GM18526 (cell line): ENCODE measurements around the gene BLVRA.

ENCODE experiments used
- POLR2A ChIP-seq: IDR thresholded peaks from 3 replicates; pipeline ENCODE4 v1.6.1; 2011; ENCODE audit not compliant: insufficient read length; ENCODE audit errors: extremely low read depth

Gene BLVRA

DNA sequence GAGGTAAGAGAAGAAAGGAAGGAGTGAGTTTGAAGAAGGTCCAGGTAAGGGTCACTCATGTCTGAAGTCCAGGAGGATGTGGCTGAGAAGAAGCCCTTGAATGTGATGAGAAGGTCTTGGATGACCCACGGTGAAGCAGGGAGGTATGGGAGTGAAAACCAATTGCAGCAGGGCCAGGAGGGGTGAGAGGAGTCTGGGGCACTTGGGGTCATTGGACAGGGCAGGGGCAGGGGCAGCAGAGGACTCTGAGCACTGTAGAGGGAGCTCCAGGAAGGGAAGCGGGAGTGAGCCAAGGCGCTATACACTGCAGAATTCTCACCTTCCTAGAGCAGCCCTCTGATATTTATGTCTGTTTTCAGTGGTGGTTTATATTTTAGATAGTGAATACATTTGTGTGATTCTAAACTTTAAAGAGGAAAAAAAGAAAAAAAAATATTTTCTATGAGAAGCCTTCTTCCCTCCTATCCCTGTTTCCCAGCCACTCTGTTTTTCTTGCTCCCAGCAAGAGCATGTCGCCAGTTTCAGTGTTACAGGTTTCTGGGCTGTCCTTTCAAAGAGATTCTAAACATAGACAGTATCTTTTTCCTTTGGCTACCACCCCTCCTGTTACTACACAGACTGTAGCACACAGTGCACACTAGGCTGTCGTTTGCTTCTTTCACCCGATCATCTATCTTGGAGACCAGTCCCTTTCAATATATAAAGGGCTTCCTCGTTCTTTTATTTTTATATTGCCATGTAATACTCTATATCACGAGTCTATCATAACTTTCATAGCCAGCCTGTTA, 24.5 kb downstream of the BLVRA start:
- TF ChIP-seq POLR2A, result no peak

DNA sequence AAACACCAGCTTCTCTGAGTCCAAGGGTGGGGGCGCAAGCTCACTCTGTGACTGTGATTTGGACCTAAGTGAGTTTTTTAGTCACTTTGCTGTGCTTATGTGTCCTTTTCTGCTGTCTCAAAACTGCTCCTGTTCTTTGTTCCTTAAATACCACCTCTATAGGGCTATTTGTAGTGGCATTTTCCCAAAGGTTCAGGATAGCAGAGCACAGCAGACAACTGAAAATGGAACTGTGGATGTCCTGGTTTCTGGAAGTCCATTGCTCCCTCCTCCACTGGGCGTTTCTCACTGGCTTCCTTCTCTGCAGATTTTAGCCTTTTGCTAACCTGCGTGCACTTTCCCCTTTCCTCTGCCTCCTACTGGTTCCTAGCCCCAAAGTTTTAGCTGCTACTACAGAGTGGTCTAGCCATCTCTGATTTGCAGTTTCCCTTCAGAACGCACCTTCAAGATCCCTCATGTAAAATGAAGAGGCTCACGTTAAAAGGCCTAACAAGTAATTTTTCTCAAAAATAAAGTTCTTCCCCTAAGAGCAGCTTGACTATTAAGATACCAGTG, 25.6 kb downstream of the BLVRA start:
- no peak for TF ChIP-seq POLR2A

DNA sequence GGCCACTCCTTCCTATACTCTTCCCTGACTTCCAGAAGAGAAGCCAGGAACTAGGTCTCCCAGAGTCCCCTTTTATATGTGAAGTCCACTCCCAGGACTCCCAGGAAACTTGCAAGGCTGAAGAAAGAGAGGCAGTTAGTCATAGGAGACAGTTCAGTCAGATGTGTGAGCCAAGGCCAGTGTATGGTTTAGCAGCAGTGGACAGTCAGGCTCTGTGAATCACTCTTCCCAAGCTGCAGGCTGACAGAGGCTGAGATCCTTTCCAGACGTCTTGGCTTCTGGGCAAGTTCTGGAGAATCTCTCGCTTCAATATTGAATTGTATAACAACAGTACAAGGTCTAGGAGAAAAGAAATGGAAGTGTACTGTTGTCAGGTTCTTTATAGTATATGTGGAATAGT, 26.9 kb downstream of the BLVRA start:
- TF ChIP-seq POLR2A, result no peak

DNA sequence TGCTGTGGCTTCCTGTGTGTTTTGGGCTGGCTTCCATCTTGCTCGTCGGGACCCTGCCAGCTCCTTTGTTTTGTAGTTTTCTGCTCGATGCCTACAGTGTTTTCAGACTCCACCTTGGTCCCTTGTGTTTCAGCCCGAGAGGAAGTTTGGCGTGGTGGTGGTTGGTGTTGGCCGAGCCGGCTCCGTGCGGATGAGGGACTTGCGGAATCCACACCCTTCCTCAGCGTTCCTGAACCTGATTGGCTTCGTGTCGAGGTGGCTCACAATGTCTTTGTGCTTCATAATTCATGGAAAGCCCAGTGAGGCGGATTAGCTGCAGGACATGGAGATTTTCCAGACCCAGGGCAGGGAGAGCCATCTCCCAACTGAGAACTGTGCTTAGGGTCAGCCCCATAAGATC, 29.3 kb downstream of the BLVRA start:
- no peak for TF ChIP-seq POLR2A

DNA sequence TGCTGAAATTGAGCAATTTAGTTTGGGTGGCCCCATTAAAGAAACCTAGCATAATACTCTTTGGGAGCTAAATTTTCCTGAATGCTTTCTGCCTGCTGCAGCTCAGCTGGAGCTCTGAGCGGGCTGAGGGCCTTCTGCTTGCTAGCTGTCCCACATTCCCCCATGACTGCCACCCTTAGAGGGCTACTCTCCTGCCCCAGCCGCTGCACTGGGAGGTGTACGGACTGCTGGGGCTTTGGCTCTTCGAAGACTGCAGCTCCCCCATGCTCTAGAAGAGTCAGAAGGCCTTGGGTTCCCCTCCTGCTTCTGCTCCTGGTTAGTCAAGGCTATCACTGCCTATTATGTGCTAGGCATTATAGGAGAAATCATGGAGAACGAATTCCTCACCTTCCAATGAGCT, 31.5 kb downstream of the BLVRA start:
- no peak for TF ChIP-seq POLR2A

DNA sequence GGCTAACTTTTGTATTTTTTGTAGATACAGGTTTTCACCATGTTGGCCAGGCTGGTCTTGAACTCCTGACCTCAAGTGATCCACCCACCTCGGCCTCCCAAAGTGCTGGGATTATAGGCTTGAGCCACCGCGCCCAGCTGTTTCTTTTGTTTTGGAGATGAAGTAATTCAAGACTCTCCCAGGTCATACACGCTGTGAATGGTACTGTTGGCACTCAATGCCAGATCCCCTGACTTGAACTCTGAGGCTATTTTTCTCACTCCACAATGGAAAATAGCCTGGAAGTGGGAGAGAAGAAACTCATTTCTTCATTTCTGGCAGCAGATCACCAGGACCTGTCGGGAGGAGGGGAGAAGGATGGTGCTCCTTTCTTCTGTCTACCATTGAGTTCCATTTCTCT, 32.4 kb downstream of the BLVRA start:
- no peak for TF ChIP-seq POLR2A

DNA sequence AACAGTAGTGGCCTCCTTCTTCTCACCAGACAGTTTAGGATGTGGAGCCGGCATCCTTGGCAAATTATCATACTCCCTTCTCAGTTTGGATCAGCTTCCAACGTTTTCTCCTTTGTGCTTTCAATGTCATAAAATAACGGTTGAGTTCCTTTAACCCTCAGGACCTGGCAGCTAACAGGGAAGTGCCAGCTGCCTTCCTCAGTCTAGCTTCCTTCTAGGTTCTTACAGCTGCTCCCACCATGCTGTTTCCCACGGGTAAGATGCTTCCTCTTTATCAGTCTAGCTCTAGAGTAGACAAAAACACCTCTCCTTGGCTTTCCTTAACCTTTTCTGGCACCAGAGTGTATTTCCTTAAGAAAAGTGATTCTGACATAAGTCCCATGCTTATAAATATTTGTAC, 33.2 kb downstream of the BLVRA start:
- TF ChIP-seq POLR2A, result no peak

DNA sequence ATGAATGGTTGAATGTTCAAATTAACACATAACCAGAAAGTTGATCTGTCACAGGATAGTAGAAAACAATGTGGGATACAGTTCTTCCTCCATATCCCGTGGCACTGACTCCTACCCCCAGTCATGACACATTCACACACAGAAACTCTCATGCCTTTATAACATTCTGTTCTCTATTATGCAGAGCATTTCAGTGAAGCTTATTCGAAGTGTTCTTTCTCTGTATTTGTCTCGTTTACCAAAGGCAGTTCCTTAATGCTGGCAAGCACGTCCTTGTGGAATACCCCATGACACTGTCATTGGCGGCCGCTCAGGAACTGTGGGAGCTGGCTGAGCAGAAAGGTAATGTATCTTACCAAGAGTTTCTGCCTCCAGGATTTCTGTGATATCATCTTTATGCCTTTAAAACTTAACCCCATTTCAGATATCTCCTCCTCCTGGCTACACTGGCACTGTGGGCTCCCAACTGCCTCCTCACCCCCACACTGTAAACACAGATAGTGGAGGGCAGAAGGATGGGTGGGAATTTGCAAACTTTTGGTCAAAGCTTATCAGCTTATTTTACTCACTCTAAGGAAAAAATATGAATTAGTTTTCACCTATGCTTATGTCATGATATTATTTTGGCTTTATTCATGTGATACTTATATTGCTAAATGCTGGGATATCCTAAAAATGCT, 34.1 kb downstream of the BLVRA start:
- no peak for TF ChIP-seq POLR2A

DNA sequence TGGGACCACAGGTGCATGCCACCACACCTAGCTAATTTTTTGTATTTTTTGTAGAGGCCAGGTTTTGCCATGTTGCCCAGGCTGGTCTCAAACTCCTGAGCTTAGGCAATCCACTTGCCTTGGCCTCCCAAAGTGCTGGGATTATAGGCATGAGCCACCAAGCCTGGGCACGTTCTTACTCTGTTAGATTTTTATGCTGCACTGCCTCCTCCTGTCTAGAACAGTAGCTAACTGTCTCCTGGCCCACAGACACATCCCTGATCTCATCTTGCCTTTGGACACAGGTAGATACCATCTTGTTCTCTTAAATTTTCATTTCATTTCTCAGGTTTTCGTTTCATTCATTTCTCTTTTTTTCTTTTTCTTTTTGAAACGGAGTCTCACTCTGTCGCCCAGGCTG, 41.1 kb downstream of the BLVRA start:
- no peak for TF ChIP-seq POLR2A

DNA sequence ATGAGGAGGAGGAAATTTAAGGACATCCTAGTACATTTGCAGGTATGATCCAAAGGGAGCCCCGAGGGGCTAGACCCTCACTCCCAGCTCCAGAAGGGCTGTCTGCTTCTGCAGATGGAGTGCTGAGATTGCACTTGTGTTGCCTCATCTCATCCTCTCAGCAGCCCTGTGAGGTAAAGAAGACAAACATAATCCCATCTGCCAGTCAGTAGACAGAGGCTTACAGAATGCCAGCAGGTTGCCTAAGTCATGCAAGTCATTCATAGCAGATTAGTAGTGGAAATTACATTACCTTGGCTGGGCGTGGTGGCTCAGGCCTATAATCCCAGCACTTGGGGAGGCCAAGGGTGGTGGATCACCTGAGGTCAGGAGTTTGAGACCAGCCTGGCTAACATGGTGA, 45.4 kb downstream of the BLVRA start:
- no peak for TF ChIP-seq POLR2A

DNA sequence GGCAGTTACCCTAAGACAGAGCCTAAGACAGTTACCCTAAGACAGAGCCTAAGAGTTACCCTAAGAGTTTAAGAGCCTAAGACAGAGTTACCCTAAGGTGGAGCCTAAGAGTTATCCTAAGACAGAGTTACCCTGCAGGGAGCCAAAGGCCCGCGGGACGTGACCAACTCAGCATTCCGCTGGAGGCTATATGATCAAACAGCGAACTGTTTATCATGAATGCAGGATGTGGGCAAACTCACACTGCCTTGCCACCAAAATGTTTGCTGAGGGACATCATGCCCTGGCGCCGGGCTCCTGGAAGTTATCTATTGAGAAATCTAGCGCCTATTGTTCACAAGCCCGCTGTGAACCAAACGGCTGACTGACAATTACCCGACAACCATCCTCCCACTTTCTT, 49.9 kb downstream of the BLVRA start:
- TF ChIP-seq POLR2A, result no peak

DNA sequence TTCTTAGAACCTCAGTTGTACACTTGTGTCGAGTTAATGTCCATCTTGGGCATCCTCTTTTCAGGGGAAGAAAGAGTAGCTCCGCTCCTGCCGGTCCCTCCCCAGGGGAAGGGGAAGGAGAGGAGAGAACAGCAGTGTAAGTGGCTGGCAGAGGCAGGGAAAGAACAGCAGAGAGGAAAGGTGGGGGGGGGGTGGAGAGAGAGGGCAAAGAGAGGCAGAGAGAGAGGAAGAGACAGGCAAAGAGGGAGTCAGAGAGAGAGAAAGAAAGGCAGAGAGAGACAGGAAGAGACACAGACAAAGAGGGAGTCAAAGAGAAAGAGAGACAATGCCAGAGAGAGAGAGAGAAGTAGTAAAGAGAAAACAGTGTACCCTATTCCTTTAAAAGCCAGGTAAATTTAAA, 56.9 kb downstream of the BLVRA start:
- TF ChIP-seq POLR2A, result no peak

DNA sequence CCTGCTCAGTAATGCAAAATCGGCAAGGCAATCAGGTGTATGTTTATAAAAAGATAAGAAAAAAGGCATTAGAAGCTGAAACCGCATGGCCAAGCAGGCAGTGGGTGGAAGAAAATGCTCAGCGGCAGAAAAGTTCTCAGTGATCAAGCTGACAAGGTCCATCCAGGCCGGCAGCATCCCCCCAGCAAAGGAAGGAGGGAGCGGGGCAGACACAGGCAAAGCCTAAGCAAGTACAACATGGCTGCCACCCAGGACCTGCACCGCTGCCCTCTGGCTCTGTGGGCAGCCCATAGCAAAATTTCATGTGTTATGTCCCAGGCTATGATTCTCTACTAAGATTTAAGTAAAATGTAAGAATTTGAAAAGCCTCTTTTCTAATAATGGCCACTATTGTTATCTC, 65.5 kb downstream of the BLVRA start:
- no peak for TF ChIP-seq POLR2A

DNA sequence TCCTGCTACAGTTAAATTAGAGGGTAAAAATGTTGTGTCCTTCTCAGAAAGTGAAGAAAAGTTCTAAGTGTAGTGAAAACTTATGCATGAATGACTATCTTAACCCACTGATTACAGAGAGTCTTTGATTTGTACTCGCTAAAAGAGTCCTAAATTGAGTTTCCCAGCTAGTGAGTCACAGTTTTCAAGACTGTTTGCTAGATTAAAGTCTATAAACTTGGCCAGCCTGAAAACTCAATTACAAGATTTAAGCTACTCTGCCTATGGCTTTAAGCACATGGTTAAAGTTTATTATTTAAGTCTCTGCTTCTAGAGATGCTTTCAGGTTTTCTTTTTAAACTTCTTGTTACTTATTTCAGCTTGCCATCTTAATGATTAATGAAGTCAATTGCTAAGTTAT, 66.5 kb downstream of the BLVRA start:
- TF ChIP-seq POLR2A, result no peak

DNA sequence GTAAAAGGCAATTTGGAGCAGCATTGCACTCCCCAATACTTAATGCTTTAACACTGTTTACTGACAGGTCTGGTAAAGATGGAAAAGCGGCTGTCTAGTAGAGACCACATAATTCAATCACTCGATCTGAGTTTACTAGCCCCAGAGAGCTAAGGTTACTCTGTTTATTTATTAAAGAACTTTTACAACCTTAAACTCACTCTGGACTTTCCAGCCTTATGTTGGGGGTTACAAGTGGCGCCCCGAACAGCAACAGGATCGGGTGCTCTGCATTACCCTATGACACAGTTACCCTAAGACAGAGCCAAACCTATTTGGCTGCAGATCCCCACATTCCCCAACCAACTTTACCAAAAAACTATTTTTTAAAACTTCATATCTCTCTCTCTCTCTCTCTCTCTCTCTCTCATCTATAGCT, 66.9 kb downstream of the BLVRA start:
- TF ChIP-seq POLR2A, result no peak

DNA sequence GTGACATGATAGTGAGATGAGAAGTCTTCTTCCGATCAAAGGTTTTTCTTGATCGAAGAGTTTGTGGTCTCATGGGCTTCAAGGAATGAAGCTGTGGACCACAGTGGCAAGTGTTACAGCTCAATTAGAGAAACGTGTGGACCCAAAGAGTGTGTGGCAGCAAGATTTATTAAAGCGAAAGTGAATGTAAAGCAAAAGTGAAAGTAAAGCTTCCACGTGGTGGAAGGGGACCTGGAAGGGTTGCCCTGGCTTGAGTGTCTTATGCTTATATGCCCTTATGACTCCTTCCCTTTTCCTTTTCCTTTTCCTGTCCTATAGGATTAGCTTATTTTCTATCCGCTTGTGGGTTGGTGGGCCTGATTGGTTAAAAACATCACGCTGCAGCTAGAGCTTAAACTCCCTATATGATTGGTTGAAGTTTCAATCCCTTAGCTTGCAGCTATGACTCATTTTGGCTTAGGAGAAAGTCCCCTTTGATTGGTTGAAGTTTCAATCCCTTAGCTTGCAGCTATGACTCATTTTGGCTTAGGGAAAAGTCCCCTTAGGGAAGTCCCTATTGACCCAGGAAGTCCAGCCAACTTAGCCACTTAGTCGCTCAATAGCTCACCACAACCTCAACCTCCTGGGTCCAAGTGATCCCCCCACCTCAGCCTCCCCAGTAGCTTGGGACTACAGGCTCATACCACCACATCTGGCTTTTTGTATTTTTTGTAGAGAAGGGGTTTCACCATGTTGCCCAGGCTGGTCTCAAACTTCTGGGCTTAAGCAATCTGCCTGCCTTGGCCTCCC, 76.2 kb downstream of the BLVRA start:
- no peak for TF ChIP-seq POLR2A
